HEK293 (cell line): ENCODE results near the gene C3AR1.

Experiments used
- CTCF ChIA-PET: fragments of 350-600 bp; formaldehyde crosslinking; extraction: SDS; loops from one replicate; lab custom pipeline; 2021; ENCODE audit warnings: antibody characterized with exemption; lab: Yijun Ruan, JAX
- POLR2A ChIA-PET: fragments of 300-600 bp; formaldehyde crosslinking; extraction: SDS; loops from one replicate; lab custom pipeline; 2020; ENCODE audit warnings: antibody characterized with exemption, inconsistent platforms; lab: Yijun Ruan, JAX
- H3K27ac ChIP-seq: fragments of 200-500 bp; sonication (Bioruptor generic); 2 replicates; pipeline ENCODE4 v1.5.1; 2014; ENCODE audit warnings: low read depth, low read length, control low read depth, inconsistent platforms; ENCODE audit errors: extremely low read depth
- H3K36me3 ChIP-seq, 2 experiments: fragments of 200-500 bp in 1 of 2; sonication (Bioruptor generic) in 1 of 2; 1 replicate in 1 of 2; 2 replicates in 1 of 2; pipeline ENCODE4 v1.5.1; 2014 to 2017; ENCODE audit warnings: inconsistent platforms in 2 of 2, low read length in 2 of 2; ENCODE audit not compliant: control insufficient read depth in 2 of 2, insufficient read depth in 1 of 2
- H3K4me1 ChIP-seq: fragments of 200-500 bp; sonication (Bioruptor generic); 2 replicates; pipeline ENCODE4 v1.5.1; 2014; ENCODE audit warnings: mild to moderate bottlenecking, low read length, inconsistent platforms; ENCODE audit not compliant: control insufficient read depth, insufficient read depth
- H3K4me3 ChIP-seq: 2 replicates; pipeline ENCODE4 v1.5.1; 2011; ENCODE audit warnings: low read depth, mild to moderate bottlenecking, control low read depth, low read length, moderate library complexity
- H3K9me3 ChIP-seq: fragments of 200-500 bp; sonication (Bioruptor generic); 2 replicates; pipeline ENCODE4 v1.5.1; 2014; ENCODE audit warnings: low read depth, low read length, inconsistent platforms; ENCODE audit not compliant: control insufficient read depth, insufficient read depth
- EGR2 ChIP-seq: fragments of 450-650 bp; formaldehyde crosslinking; IDR thresholded peaks from 2 replicates; pipeline ENCODE4 v1.5.1; 2016; ENCODE audit warnings: low read depth, missing biosample characterization, missing genetic modification characterization
- GLI2 ChIP-seq: fragments of 450-650 bp; formaldehyde crosslinking; IDR thresholded peaks from 2 replicates; pipeline ENCODE4; 2017; ENCODE audit warnings: missing biosample characterization, missing genetic modification characterization, low read depth, borderline replicate concordance
- KLF1 ChIP-seq: fragments of 450-650 bp; formaldehyde crosslinking; IDR thresholded peaks from 2 replicates; pipeline ENCODE4 v1.5.1; 2016; ENCODE audit warnings: missing biosample characterization, missing genetic modification characterization
- PBX3 ChIP-seq: sonication (generic); formaldehyde crosslinking; IDR thresholded peaks from 2 replicates; pipeline ENCODE4 v1.8.1; 2022; ENCODE audit warnings: mild to moderate bottlenecking, moderate library complexity, missing genetic modification reagents
- RBAK ChIP-seq: fragments of 450-650 bp; formaldehyde crosslinking; IDR thresholded peaks from 2 replicates; pipeline ENCODE4 v1.5.1; 2016; ENCODE audit warnings: missing biosample characterization, missing genetic modification characterization
- ZNF121 ChIP-seq: fragments of 450-650 bp; formaldehyde crosslinking; IDR thresholded peaks from 2 replicates; pipeline ENCODE4 v1.5.1; 2016; ENCODE audit warnings: missing biosample characterization, missing genetic modification characterization
- ZNF223 ChIP-seq: fragments of 450-650 bp; formaldehyde crosslinking; IDR thresholded peaks from 2 replicates; pipeline ENCODE4 v1.5.1; 2016; ENCODE audit warnings: missing biosample characterization, missing genetic modification characterization
- ZNF366 ChIP-seq: fragments of 450-650 bp; formaldehyde crosslinking; conservative IDR thresholded peaks from 2 replicates; pipeline ENCODE4 v1.5.1; 2016; ENCODE audit warnings: missing biosample characterization, missing genetic modification characterization
- ZNF416 ChIP-seq: fragments of 450-650 bp; formaldehyde crosslinking; IDR thresholded peaks from 2 replicates; pipeline ENCODE4 v1.5.1; 2016; ENCODE audit warnings: missing biosample characterization, missing genetic modification characterization
- ZNF549 ChIP-seq: fragments of 450-650 bp; IDR thresholded peaks from 2 replicates; pipeline ENCODE4 v1.5.1; 2018; ENCODE audit warnings: missing biosample characterization, missing genetic modification characterization, mild to moderate bottlenecking, inconsistent platforms, moderate library complexity
- ZNF701 ChIP-seq: fragments of 450-650 bp; formaldehyde crosslinking; IDR thresholded peaks from 2 replicates; pipeline ENCODE4 v1.5.1; 2016; ENCODE audit warnings: missing biosample characterization, missing genetic modification characterization
- ZNF747 ChIP-seq: fragments of 450-650 bp; formaldehyde crosslinking; IDR thresholded peaks from 2 replicates; pipeline ENCODE4 v1.5.1; 2016; ENCODE audit warnings: missing biosample characterization, missing genetic modification characterization
- ZNF830 ChIP-seq: fragments of 450-650 bp; IDR thresholded peaks from 2 replicates; pipeline ENCODE4 v1.5.0; 2018; ENCODE audit warnings: missing biosample characterization, missing genetic modification characterization, low read depth, mild to moderate bottlenecking, moderate library complexity
- TF ChIP-seq, protein P1 (sequence below): fragments of 450-650 bp; formaldehyde crosslinking; IDR thresholded peaks from 2 replicates; pipeline ENCODE4 v1.5.1; 2016; ENCODE audit warnings: missing biosample characterization, missing genetic modification characterization
- TF ChIP-seq, protein P2 (sequence below): IDR thresholded peaks from 2 replicates; pipeline ENCODE4 v1.6.1; 2011; ENCODE audit warnings: mild to moderate bottlenecking, low read depth, low read length, borderline replicate concordance
- TF ChIP-seq, protein P3 (sequence below): fragments of 450-650 bp; formaldehyde crosslinking; IDR thresholded peaks from 2 replicates; pipeline ENCODE4 v1.5.1; 2017; ENCODE audit warnings: missing biosample characterization, missing genetic modification characterization
- TF ChIP-seq, protein P4 (sequence below): fragments of 450-650 bp; formaldehyde crosslinking; IDR thresholded peaks from 2 replicates; pipeline ENCODE4 v1.5.1; 2016; ENCODE audit warnings: missing biosample characterization, missing genetic modification characterization, borderline replicate concordance

Gene C3AR1

GRCh38 chr12:8075935-8076334 lies 9.8 kb upstream of the C3AR1 start:
- Histone ChIP-seq H3K27ac (no peak overlapping the region), H3K4me3 (no peak overlapping the region), H3K9me3 (no peaks in the 10 kb centered on the region), H3K4me1 (peaks cover 14% of the 10 kb centered on the region), H3K36me3 (no peaks in the 10 kb centered on the region)
- POLR2A ChIA-PET, result no interaction called here
- CTCF ChIA-PET, result interaction anchor here (0.9 to 5.4 kb wide), 3 partner anchors 31 to 143 kb away, joined by 3 to 92 read pairs (median 6); no protein-coding TSS in a partner anchor
- TF ChIP-seq RBAK (tag by site-specific recombination) (no peak), ZNF223 (tag by site-specific recombination) (no peak), ZNF416 (tag by site-specific recombination) (no peak), ZNF549 (tag by site-specific recombination) (no peak), ZNF747 (no peak), ZNF830 (tag by site-specific recombination) (no peak), GLI2 (tag by site-specific recombination) (no peak), PBX3 (CRISPR knock-in tag) (no peak), ZNF701 (tag by site-specific recombination) (no peak), ZNF121 (tag by site-specific recombination) (no peak), ZNF366 (no peak), KLF1 (tag by site-specific recombination) (no peak), EGR2 (no peak)
- TF ChIP-seq, protein P1, sequence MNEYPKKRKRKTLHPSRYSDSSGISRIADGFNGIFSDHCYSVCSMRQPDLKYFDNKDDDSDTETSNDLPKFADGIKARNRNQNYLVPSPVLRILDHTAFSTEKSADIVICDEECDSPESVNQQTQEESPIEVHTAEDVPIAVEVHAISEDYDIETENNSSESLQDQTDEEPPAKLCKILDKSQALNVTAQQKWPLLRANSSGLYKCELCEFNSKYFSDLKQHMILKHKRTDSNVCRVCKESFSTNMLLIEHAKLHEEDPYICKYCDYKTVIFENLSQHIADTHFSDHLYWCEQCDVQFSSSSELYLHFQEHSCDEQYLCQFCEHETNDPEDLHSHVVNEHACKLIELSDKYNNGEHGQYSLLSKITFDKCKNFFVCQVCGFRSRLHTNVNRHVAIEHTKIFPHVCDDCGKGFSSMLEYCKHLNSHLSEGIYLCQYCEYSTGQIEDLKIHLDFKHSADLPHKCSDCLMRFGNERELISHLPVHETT, result no peak
- TF ChIP-seq, protein P2, sequence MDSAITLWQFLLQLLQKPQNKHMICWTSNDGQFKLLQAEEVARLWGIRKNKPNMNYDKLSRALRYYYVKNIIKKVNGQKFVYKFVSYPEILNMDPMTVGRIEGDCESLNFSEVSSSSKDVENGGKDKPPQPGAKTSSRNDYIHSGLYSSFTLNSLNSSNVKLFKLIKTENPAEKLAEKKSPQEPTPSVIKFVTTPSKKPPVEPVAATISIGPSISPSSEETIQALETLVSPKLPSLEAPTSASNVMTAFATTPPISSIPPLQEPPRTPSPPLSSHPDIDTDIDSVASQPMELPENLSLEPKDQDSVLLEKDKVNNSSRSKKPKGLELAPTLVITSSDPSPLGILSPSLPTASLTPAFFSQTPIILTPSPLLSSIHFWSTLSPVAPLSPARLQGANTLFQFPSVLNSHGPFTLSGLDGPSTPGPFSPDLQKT, result no peak
- TF ChIP-seq, protein P3, sequence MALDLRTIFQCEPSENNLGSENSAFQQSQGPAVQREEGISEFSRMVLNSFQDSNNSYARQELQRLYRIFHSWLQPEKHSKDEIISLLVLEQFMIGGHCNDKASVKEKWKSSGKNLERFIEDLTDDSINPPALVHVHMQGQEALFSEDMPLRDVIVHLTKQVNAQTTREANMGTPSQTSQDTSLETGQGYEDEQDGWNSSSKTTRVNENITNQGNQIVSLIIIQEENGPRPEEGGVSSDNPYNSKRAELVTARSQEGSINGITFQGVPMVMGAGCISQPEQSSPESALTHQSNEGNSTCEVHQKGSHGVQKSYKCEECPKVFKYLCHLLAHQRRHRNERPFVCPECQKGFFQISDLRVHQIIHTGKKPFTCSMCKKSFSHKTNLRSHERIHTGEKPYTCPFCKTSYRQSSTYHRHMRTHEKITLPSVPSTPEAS (tag by site-specific recombination), result no peak
- TF ChIP-seq, protein P4, sequence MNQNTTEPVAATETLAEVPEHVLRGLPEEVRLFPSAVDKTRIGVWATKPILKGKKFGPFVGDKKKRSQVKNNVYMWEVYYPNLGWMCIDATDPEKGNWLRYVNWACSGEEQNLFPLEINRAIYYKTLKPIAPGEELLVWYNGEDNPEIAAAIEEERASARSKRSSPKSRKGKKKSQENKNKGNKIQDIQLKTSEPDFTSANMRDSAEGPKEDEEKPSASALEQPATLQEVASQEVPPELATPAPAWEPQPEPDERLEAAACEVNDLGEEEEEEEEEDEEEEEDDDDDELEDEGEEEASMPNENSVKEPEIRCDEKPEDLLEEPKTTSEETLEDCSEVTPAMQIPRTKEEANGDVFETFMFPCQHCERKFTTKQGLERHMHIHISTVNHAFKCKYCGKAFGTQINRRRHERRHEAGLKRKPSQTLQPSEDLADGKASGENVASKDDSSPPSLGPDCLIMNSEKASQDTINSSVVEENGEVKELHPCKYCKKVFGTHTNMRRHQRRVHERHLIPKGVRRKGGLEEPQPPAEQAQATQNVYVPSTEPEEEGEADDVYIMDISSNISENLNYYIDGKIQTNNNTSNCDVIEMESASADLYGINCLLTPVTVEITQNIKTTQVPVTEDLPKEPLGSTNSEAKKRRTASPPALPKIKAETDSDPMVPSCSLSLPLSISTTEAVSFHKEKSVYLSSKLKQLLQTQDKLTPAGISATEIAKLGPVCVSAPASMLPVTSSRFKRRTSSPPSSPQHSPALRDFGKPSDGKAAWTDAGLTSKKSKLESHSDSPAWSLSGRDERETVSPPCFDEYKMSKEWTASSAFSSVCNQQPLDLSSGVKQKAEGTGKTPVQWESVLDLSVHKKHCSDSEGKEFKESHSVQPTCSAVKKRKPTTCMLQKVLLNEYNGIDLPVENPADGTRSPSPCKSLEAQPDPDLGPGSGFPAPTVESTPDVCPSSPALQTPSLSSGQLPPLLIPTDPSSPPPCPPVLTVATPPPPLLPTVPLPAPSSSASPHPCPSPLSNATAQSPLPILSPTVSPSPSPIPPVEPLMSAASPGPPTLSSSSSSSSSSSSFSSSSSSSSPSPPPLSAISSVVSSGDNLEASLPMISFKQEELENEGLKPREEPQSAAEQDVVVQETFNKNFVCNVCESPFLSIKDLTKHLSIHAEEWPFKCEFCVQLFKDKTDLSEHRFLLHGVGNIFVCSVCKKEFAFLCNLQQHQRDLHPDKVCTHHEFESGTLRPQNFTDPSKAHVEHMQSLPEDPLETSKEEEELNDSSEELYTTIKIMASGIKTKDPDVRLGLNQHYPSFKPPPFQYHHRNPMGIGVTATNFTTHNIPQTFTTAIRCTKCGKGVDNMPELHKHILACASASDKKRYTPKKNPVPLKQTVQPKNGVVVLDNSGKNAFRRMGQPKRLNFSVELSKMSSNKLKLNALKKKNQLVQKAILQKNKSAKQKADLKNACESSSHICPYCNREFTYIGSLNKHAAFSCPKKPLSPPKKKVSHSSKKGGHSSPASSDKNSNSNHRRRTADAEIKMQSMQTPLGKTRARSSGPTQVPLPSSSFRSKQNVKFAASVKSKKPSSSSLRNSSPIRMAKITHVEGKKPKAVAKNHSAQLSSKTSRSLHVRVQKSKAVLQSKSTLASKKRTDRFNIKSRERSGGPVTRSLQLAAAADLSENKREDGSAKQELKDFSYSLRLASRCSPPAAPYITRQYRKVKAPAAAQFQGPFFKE (tag by site-specific recombination), result no peak
